GM21619 (cell line): Measurements from ENCODE around the gene FGFBP3.

Experiments
- ATAC-seq: cut with Tn5 transposase; IDR thresholded peaks from one replicate; pipeline ENCODE4 v1.9.1; 2021; ENCODE audit not compliant: unreplicated experiment

Gene FGFBP3

DNA sequence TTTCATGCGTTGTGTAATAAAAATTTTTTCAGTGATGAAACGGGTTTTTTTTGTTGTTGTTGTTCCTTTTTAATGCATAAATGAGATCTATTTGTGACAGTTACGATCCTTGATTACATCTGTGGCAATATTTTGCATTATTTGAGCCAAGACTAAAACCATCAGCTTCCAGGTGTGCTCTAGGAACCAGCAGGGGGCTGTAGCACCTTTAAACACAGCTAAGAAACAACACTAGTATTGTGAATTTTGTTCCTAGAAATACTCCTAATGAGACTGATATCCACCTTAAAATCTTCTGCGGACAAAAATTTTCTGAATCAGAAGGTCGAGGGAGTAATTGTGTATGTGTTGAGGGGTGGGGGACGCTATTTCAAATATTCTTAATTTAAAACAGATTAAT is 52.6 kb downstream of the FGFBP3 start:
- ATAC-seq = no peak
